H9 (cell line): ENCODE measurements around the gene TRHDE. TPM values are rescaled to one million over a fixed set of nuclear protein-coding genes. Genes with fewer than 3 reads are reported as not detected.

Source experiments
- DNase-seq: peaks from one replicate; pipeline ENCODE4 v3.0.0-alpha.2; 2017
- H2AFZ ChIP-seq: one replicate; pipeline ENCODE4 v1.6.1; 2013; ENCODE audit warnings: mild to moderate bottlenecking, low read length, control low read depth, moderate library complexity
- H2AK5ac ChIP-seq: 2 replicates; pipeline ENCODE4 v1.6.1; 2013; ENCODE audit warnings: low read length, control low read depth, mixed read lengths; ENCODE audit not compliant: insufficient read length
- H2BK120ac ChIP-seq: one replicate; pipeline ENCODE4 v1.6.1; 2013; ENCODE audit warnings: low read depth, mild to moderate bottlenecking, low read length, control low read depth, inconsistent platforms; ENCODE audit not compliant: poor library complexity, severe bottlenecking
- H2BK12ac ChIP-seq: 2 replicates; pipeline ENCODE4 v1.6.1; 2013; ENCODE audit warnings: low read length, control low read depth, mixed read lengths, low read depth; ENCODE audit not compliant: insufficient read length
- H2BK15ac ChIP-seq: 2 replicates; pipeline ENCODE4 v1.6.1; 2013; ENCODE audit warnings: low read depth, low read length, control low read depth
- H2BK20ac ChIP-seq: one replicate; pipeline ENCODE4 v1.6.1; 2013; ENCODE audit warnings: low read depth, mild to moderate bottlenecking, low read length, control low read depth, inconsistent platforms; ENCODE audit not compliant: poor library complexity, severe bottlenecking
- H2BK5ac ChIP-seq: 2 replicates; pipeline ENCODE4 v1.6.1; 2013; ENCODE audit warnings: low read length, control low read depth, mixed read lengths; ENCODE audit not compliant: insufficient read length
- H3K14ac ChIP-seq: 2 replicates; pipeline ENCODE4 v1.6.1; 2013; ENCODE audit warnings: low read length, control low read depth; ENCODE audit not compliant: insufficient read depth
- H3K18ac ChIP-seq: 2 replicates; pipeline ENCODE4 v1.6.1; 2013; ENCODE audit warnings: low read depth, mild to moderate bottlenecking, mixed read lengths, low read length, control low read depth; ENCODE audit not compliant: insufficient read length
- H3K23ac ChIP-seq: 2 replicates; pipeline ENCODE4 v1.6.1; 2013; ENCODE audit warnings: low read length, control low read depth, mixed read lengths, low read depth; ENCODE audit not compliant: insufficient read length
- H3K23me2 ChIP-seq: 2 replicates; pipeline ENCODE4 v1.6.1; 2013; ENCODE audit warnings: low read depth, mild to moderate bottlenecking, mixed read lengths, low read length, control low read depth; ENCODE audit not compliant: insufficient read length, poor library complexity, severe bottlenecking
- H3K27ac ChIP-seq: 2 replicates; pipeline ENCODE4 v1.5.1; 2013; ENCODE audit warnings: low read length, control low read depth, mixed read lengths, low read depth; ENCODE audit not compliant: insufficient read length
- H3K27me3 ChIP-seq: 2 replicates; pipeline ENCODE4 v1.6.1; 2013; ENCODE audit warnings: low read length, control low read depth, inconsistent platforms; ENCODE audit not compliant: insufficient read depth
- H3K4ac ChIP-seq: 2 replicates; pipeline ENCODE4 v1.6.1; 2013; ENCODE audit warnings: low read depth, mild to moderate bottlenecking, control low read depth, inconsistent platforms, low read length, moderate library complexity
- H3K4me1 ChIP-seq: 2 replicates; pipeline ENCODE4 v1.6.1; 2013; ENCODE audit warnings: low read length, control low read depth, inconsistent platforms; ENCODE audit not compliant: insufficient read depth
- H3K4me2 ChIP-seq: 2 replicates; pipeline ENCODE4 v1.6.1; 2013; ENCODE audit warnings: low read length, control low read depth, mixed read lengths; ENCODE audit not compliant: insufficient read length, insufficient read depth
- H3K56ac ChIP-seq: 2 replicates; pipeline ENCODE4 v1.6.1; 2013; ENCODE audit warnings: low read depth, mild to moderate bottlenecking, mixed read lengths, low read length, control low read depth; ENCODE audit not compliant: insufficient read length
- H3K79me1 ChIP-seq: 2 replicates; pipeline ENCODE4 v1.6.1; 2013; ENCODE audit warnings: low read depth, mild to moderate bottlenecking, moderate library complexity, low read length, control low read depth, inconsistent platforms; ENCODE audit not compliant: insufficient read depth, poor library complexity, severe bottlenecking
- H3K79me2 ChIP-seq: 2 replicates; pipeline ENCODE4 v1.6.1; 2013; ENCODE audit warnings: low read length, control low read depth, inconsistent platforms; ENCODE audit not compliant: insufficient read depth
- H3K9ac ChIP-seq: 2 replicates; pipeline ENCODE4 v1.6.1; 2013; ENCODE audit warnings: low read length, control low read depth, mixed read lengths; ENCODE audit not compliant: insufficient read length; ENCODE audit errors: extremely low read depth
- H3K9me3 ChIP-seq: one replicate; pipeline ENCODE4 v1.6.1; 2013; ENCODE audit warnings: low read depth, low read length, inconsistent platforms; ENCODE audit not compliant: control insufficient read depth
- H3T11ph ChIP-seq: one replicate; pipeline ENCODE4 v1.6.1; 2013; ENCODE audit warnings: mild to moderate bottlenecking, low read length, control low read depth, inconsistent platforms
- H4K20me1 ChIP-seq: one replicate; pipeline ENCODE4 v1.6.1; 2013; ENCODE audit not compliant: control insufficient read depth, insufficient read length, insufficient read depth
- H4K5ac ChIP-seq: 2 replicates; pipeline ENCODE4 v1.6.1; 2013; ENCODE audit warnings: low read depth, mild to moderate bottlenecking, mixed read lengths, low read length, control low read depth; ENCODE audit not compliant: insufficient read length
- H4K8ac ChIP-seq: replicated peaks from 2 replicates; pipeline ENCODE4 v1.6.1; 2013; ENCODE audit warnings: low read length, control low read depth, mixed read lengths, low read depth; ENCODE audit not compliant: insufficient read length
- H4K91ac ChIP-seq: 2 replicates; pipeline ENCODE4 v1.6.1; 2013; ENCODE audit warnings: low read depth, mild to moderate bottlenecking, moderate library complexity, mixed read lengths, low read length, control low read depth; ENCODE audit not compliant: insufficient read length
- H3K27ac Mint-ChIP-seq, 3 experiments: 2 replicates in 2 of 3; 3 replicates in 1 of 3; pipeline ENCODE4 v1.8.0; 2020 to 2021; ENCODE audit warnings: mixed read lengths in 3 of 3, mild to moderate bottlenecking in 1 of 3, moderate library complexity in 1 of 3
- H3K27me3 Mint-ChIP-seq: 2 replicates; pipeline ENCODE4 v1.8.0; 2021; ENCODE audit warnings: low read depth, mild to moderate bottlenecking, moderate library complexity, mixed read lengths
- H3K36me3 Mint-ChIP-seq, 3 experiments: 2 replicates in 2 of 3; 3 replicates in 1 of 3; pipeline ENCODE4 v1.8.0; 2020 to 2021; ENCODE audit warnings: low read depth in 3 of 3, mixed read lengths in 3 of 3; ENCODE audit not compliant: insufficient read depth in 1 of 3
- H3K4me1 Mint-ChIP-seq, 2 experiments: 2 replicates each; pipeline ENCODE4 v1.8.0; 2020; ENCODE audit warnings: mixed read lengths in 2 of 2
- H3K4me3 Mint-ChIP-seq, 2 experiments: 2 replicates in 1 of 2; 3 replicates in 1 of 2; pipeline ENCODE4 v1.8.0; 2020 to 2021; ENCODE audit warnings: mild to moderate bottlenecking in 2 of 2, mixed read lengths in 2 of 2, moderate library complexity in 1 of 2
- H3K9me3 Mint-ChIP-seq, 2 experiments: 2 replicates in 1 of 2; 3 replicates in 1 of 2; pipeline ENCODE4 v1.8.0; 2020; ENCODE audit warnings: mild to moderate bottlenecking in 2 of 2, mixed read lengths in 2 of 2, moderate library complexity in 1 of 2
- WGBS: extraction: QIAGEN DNeasy Blood & Tissue Kit; methylation state at CpG from one replicate; pipeline ENCODE4 v1.1.7; 2013; ENCODE audit warnings: missing lambda C conversion rate, low lambda C conversion rate, mixed read lengths; ENCODE audit not compliant: insufficient read length; ENCODE audit errors: extremely low coverage; 5-methylcytosine and 5-hydroxymethylcytosine counted together
- total RNA-seq: library from RNA; stranded (reverse); gene quantifications from 2 replicates; pipeline ENCODE4 v1.2.1, GENCODE V29; 2021
- TF ChIP-seq, protein P1 (sequence below): fragments of 200-600 bp; sonication (generic); conservative IDR thresholded peaks from 3 replicates; pipeline ENCODE4 v1.8.0; 2021; ENCODE audit warnings: antibody characterized with exemption, mild to moderate bottlenecking

The TRHDE gene
- total RNA-seq, 1 experiment from 2014 or later = 1.0 TPM

DNA sequence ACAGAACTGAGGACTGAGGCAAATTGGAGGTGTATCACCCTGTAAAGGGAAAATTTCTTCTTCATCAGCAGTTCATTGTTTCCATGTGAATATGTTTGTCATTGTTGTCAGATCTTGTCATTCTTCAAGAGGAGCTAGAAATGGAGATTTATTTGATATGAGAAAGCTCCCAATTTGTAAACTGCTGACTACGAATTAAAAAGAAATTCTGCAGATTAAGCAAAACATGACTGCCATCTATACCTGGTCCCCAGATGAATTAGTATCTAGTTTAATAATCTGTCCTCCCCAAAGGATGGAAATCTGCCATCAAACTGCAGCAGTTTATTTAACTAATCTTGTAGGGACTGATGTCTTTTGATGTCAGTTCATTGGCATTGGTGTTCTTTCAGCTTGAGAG, 162.8 kb downstream of the TRHDE start:
- TF ChIP-seq, protein P1, sequence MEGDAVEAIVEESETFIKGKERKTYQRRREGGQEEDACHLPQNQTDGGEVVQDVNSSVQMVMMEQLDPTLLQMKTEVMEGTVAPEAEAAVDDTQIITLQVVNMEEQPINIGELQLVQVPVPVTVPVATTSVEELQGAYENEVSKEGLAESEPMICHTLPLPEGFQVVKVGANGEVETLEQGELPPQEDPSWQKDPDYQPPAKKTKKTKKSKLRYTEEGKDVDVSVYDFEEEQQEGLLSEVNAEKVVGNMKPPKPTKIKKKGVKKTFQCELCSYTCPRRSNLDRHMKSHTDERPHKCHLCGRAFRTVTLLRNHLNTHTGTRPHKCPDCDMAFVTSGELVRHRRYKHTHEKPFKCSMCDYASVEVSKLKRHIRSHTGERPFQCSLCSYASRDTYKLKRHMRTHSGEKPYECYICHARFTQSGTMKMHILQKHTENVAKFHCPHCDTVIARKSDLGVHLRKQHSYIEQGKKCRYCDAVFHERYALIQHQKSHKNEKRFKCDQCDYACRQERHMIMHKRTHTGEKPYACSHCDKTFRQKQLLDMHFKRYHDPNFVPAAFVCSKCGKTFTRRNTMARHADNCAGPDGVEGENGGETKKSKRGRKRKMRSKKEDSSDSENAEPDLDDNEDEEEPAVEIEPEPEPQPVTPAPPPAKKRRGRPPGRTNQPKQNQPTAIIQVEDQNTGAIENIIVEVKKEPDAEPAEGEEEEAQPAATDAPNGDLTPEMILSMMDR = no peak
- H3K23me2 ChIP-seq = peaks cover 2% of the 10 kb centered on the region
- H3K9me3 Mint-ChIP-seq = peaks cover 12% of the 10 kb centered on the region in 2 experiments; a peak in 3 of 5 replicates
- no peak overlapping the region for H3K56ac ChIP-seq
- H3K36me3 Mint-ChIP-seq = peaks cover 0 to 17% (median 3%) of the 10 kb centered on the region in 3 experiments; a peak in 2 of 7 replicates
- no peak overlapping the region for H2BK12ac ChIP-seq
- H4K20me1 ChIP-seq = no peaks in the 10 kb centered on the region
- no peak overlapping the region for H3K23ac ChIP-seq
- no peak overlapping the region for H3T11ph ChIP-seq
- H3K4me1 ChIP-seq = no peaks in the 10 kb centered on the region; the same call in 1 of the 2 replicates
- H4K8ac ChIP-seq = no peak overlapping the region
- WGBS = no CpG with 5 or more reads among the region's 1 CpG
- no peak overlapping the region for H3K18ac ChIP-seq
- no peak overlapping the region for H4K91ac ChIP-seq
- no peak overlapping the region for H3K9ac ChIP-seq
- no peak overlapping the region for H3K27ac ChIP-seq
- no peak overlapping the region for H2BK15ac ChIP-seq
- no peak overlapping the region for H2AK5ac ChIP-seq
- H3K27ac Mint-ChIP-seq = no peak overlapping the region
- no peak overlapping the region for H2AFZ ChIP-seq
- no peak for DNase-seq
- H3K14ac ChIP-seq = no peak overlapping the region
- no peaks in the 10 kb centered on the region for H3K27me3 Mint-ChIP-seq
- no peak overlapping the region for H3K4me3 Mint-ChIP-seq
- H3K4ac ChIP-seq = no peak overlapping the region
- H3K9me3 ChIP-seq = no peaks in the 10 kb centered on the region
- no peak overlapping the region for H2BK20ac ChIP-seq
- no peak overlapping the region for H4K5ac ChIP-seq
- H3K27me3 ChIP-seq = no peaks in the 10 kb centered on the region
- H2BK120ac ChIP-seq = no peak overlapping the region
- no peak overlapping the region for H2BK5ac ChIP-seq
- H3K79me1 ChIP-seq = no peaks in the 10 kb centered on the region
- no peaks in the 10 kb centered on the region for H3K79me2 ChIP-seq
- peaks cover 0 to 13% of the 10 kb centered on the region in 2 experiments; a peak in 2 of 4 replicates for H3K4me1 Mint-ChIP-seq
- H3K4me2 ChIP-seq = no peak overlapping the region
